ENCODE measurements around the gene NUDT6.

- TF ChIP-seq POLR2A (IDR thresholded peaks at IDR 0.05) (no peak), CTCF (IDR thresholded peaks at IDR 0.05) (no peak), POLR2AphosphoS5 (IDR thresholded peaks at IDR 0.05) (no peak)
These were observed 44.8 kb upstream of the NUDT6 start for GRCh38 chr4:122967231-122967630.
